NCI-H2227 (cell line): ENCODE measurements around the gene NECTIN4.
"Not testable (repeated sequence)": the region's sequence is repeated elsewhere in the genome, so short reads cannot be mapped to it uniquely, and the experiment has no call there.

Experiments used
- DNase-seq: peaks from one replicate; lab custom pipeline; 2025; ENCODE audit not compliant: unreplicated experiment; lab: John Stamatoyannopoulos, UW

The NECTIN4 gene

GRCh38 chr1:161089251-161089924 is at the start of gene NECTIN4:
TSS of gene NECTIN4 (minus strand) at chr1:161089558. CDS start at chr1:161089296, 262 bp downstream.
- DNase-seq, result no peak

- no peak for DNase-seq
Observed at GRCh38 chr1:161138431-161138830, 49.1 kb upstream of the NECTIN4 start.

GRCh38 chr1:161137881-161138280 is 48.5 kb upstream of the NECTIN4 start:
- no peak for DNase-seq

GRCh38 chr1:161133220-161133740 is 43.9 kb upstream of the NECTIN4 start:
- peak; percentile 51 for DNase-seq

- peak; percentile 97 for DNase-seq
Observed at GRCh38 chr1:161132410-161133219, 43.3 kb upstream of the NECTIN4 start, which contains the start of gene DEDD. TSS of gene DEDD (minus strand) at chr1:161132667. CDS start at chr1:161124462, 8,205 bp downstream.

GRCh38 chr1:161131523-161132409 is 42.4 kb upstream of the NECTIN4 start:
- DNase-seq, result peak; percentile 27

GRCh38 chr1:161130266-161130665 is 40.9 kb upstream of the NECTIN4 start:
- DNase-seq, result no peak

GRCh38 chr1:161128591-161129420 is 39.4 kb upstream of the NECTIN4 start:
- DNase-seq, result no peak

- DNase-seq, result no peak
Observed at GRCh38 chr1:161127649-161128048, 38.3 kb upstream of the NECTIN4 start.

- no peak for DNase-seq
Observed at GRCh38 chr1:161122967-161123366, 33.6 kb upstream of the NECTIN4 start.

GRCh38 chr1:161121834-161122233 is 32.5 kb upstream of the NECTIN4 start:
- no peak for DNase-seq

GRCh38 chr1:161121042-161121650 is 31.8 kb upstream of the NECTIN4 start:
- DNase-seq, result no peak

- peak; percentile 64 for DNase-seq
Observed at GRCh38 chr1:161119092-161119903, 29.9 kb upstream of the NECTIN4 start.

GRCh38 chr1:161117759-161118581 is 28.6 kb upstream of the NECTIN4 start, which contains the start of the genes NIT1 and PFDN2:
TSS of gene NIT1 (plus strand) at chr1:161118105. CDS start at chr1:161118177, 72 bp downstream.
TSS of gene PFDN2 (minus strand) at chr1:161118037. CDS start at chr1:161118026, 11 bp downstream.
- peak; percentile 92 for DNase-seq

- DNase-seq, result not testable (repeated sequence)
Observed at GRCh38 chr1:161115961-161116360, 26.6 kb upstream of the NECTIN4 start.

- DNase-seq, result no peak
Observed at GRCh38 chr1:161115132-161115711, 25.9 kb upstream of the NECTIN4 start.

GRCh38 chr1:161114556-161114955 is 25.2 kb upstream of the NECTIN4 start:
- no peak for DNase-seq
